ENCODE results near the gene UBA7. TPM values are rescaled to one million over a fixed set of nuclear protein-coding genes. Genes with fewer than 3 reads are reported as not detected.

UBA7 gene
- total RNA-seq, 2 experiments from 2014 or later: 208 to 213 TPM

DNA sequence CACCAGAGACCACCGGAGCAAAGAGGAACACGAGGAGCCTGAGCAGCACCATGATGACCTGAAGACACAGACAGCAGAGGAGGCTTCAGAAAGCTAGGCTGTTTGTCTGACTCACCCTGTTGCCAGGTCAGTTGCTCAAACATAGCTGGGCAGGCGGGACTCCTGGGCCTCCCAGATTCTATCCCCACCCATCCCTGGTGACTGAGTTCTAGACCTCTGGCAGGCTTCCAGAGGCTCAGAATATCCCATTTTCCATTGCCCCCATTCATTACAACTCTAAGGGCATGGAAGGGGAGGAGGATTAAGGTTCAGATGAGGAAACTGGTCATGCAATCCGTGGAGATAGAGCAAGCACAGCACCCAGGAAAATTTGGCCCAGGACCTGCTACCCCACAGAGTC lies 14.0 kb downstream of the UBA7 start, which contains the start of gene CDHR4:
TSS of gene CDHR4 (minus strand) at position 113 of the 400 bp plus-strand sequence. CDS start at position 52, 61 bp downstream.
- ChIA-PET CTCF (interaction anchor here (0.7 to 0.8 kb wide), 2 partner anchors 39 to 41 kb away, joined by 3 read pairs; no protein-coding TSS in a partner anchor), POLR2A (interaction anchor here (2.2 kb wide), 1 partner anchor 14 kb away, joined by 5 read pairs; the partner anchor contains the start of gene IP6K1)
- intact Hi-C loops (cut with DNase I, micrococcal nuclease): loop anchor here (5.0 to 10.0 kb wide), 2 partner anchors 128 to 285 kb away; partner anchors contain the start of genes MON1A (in 1 of the 2) and RBM5 (in 1 of the 2)
- DNase-seq (peak in 1 of 14 experiments; percentile 13), ATAC-seq (ENCODE audit: poor library complexity) (no peak)
- Mint-ChIP-seq H3K27me3 (peaks cover 4% of the 10 kb centered on the region), H3K27ac (no peak within 1 kb of the TSS), H3K4me3 (peak within 1 kb of the TSS; percentile 34), H3K36me3 (ENCODE audit: low read depth) (no peaks in the 10 kb centered on the region), H3K4me1 (ENCODE audit: low read depth) (peaks cover 14% of the 10 kb centered on the region), H3K9me3 (no peaks in the 10 kb centered on the region)
- H3K27ac ChIP-seq (ENCODE audit: low read depth in 1 of 2, low read length in 2 of 2): no peak within 1 kb of the TSS
- H3K4me3 ChIP-seq (ENCODE audit: low read length): no peak within 1 kb of the TSS
- TF ChIP-seq, protein P1, sequence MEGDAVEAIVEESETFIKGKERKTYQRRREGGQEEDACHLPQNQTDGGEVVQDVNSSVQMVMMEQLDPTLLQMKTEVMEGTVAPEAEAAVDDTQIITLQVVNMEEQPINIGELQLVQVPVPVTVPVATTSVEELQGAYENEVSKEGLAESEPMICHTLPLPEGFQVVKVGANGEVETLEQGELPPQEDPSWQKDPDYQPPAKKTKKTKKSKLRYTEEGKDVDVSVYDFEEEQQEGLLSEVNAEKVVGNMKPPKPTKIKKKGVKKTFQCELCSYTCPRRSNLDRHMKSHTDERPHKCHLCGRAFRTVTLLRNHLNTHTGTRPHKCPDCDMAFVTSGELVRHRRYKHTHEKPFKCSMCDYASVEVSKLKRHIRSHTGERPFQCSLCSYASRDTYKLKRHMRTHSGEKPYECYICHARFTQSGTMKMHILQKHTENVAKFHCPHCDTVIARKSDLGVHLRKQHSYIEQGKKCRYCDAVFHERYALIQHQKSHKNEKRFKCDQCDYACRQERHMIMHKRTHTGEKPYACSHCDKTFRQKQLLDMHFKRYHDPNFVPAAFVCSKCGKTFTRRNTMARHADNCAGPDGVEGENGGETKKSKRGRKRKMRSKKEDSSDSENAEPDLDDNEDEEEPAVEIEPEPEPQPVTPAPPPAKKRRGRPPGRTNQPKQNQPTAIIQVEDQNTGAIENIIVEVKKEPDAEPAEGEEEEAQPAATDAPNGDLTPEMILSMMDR (IDR thresholded peaks at IDR 0.05): no peak
- no peaks in the 10 kb centered on the region for H3K36me3 ChIP-seq (ENCODE audit: insufficient read depth, low read length)
- no peaks in the 10 kb centered on the region for H3K27me3 ChIP-seq (ENCODE audit: control insufficient read depth in 1 of 2, insufficient read depth in 2 of 2, low read length in 2 of 2)
- H3K4me1 ChIP-seq (ENCODE audit: insufficient read depth, low read length): peaks cover 20% of the 10 kb centered on the region
- no peaks in the 10 kb centered on the region for H3K9me3 ChIP-seq (ENCODE audit: control insufficient read depth in 1 of 2, insufficient read depth in 1 of 2, low read length in 2 of 2)

DNA sequence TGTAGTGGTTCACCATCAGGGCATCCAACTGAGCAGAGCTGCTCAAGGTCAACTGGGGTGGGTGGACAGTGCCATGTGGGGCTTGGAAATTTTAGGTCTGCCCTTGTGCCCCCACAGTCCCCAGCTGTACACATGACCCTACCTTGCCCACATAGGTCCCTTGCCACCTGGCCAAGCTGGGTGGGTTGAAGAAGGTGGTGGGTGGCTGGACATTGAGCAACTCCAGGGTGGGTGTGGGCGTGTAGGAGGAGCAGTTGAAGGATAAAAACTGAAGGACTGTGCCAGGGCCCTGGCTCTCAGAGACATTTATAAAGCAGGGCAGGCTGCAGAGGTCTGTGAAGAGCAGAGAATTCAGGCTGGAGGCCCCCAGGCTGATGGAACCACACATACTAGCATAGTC lies 14.6 kb downstream of the UBA7 start:
- peaks cover 14% of the 10 kb centered on the region for H3K4me1 ChIP-seq (ENCODE audit: insufficient read depth, low read length)
- no peak overlapping the region for H3K4me3 Mint-ChIP-seq
- TF ChIP-seq, protein P1 (IDR thresholded peaks at IDR 0.05): no peak
- DNase-seq (no peak), ATAC-seq (ENCODE audit: poor library complexity) (no peak)
- no peaks in the 10 kb centered on the region for H3K9me3 Mint-ChIP-seq
- ChIA-PET POLR2A (interaction anchor here (2.2 kb wide), 1 partner anchor 13 kb away, joined by 5 read pairs; the partner anchor contains the start of gene IP6K1), CTCF (interaction anchor here (0.8 to 1.6 kb wide), 2 partner anchors 40 to 41 kb away, joined by 3 to 7 read pairs; no protein-coding TSS in a partner anchor)
- intact Hi-C loops (cut with DNase I, micrococcal nuclease): no loop called here
- H3K27me3 ChIP-seq (ENCODE audit: control insufficient read depth in 1 of 2, insufficient read depth in 2 of 2, low read length in 2 of 2): no peaks in the 10 kb centered on the region
- no peaks in the 10 kb centered on the region for H3K36me3 ChIP-seq (ENCODE audit: insufficient read depth, low read length)
- peaks cover 10% of the 10 kb centered on the region for H3K4me1 Mint-ChIP-seq (ENCODE audit: low read depth)
- peaks cover 4% of the 10 kb centered on the region for H3K27me3 Mint-ChIP-seq
- H3K4me3 ChIP-seq (ENCODE audit: low read length): no peak overlapping the region
- no peaks in the 10 kb centered on the region for H3K9me3 ChIP-seq (ENCODE audit: control insufficient read depth in 1 of 2, insufficient read depth in 1 of 2, low read length in 2 of 2)
- H3K27ac Mint-ChIP-seq: no peak overlapping the region
- H3K27ac ChIP-seq (ENCODE audit: low read depth in 1 of 2, low read length in 2 of 2): no peak overlapping the region
- no peaks in the 10 kb centered on the region for H3K36me3 Mint-ChIP-seq (ENCODE audit: low read depth)

DNA sequence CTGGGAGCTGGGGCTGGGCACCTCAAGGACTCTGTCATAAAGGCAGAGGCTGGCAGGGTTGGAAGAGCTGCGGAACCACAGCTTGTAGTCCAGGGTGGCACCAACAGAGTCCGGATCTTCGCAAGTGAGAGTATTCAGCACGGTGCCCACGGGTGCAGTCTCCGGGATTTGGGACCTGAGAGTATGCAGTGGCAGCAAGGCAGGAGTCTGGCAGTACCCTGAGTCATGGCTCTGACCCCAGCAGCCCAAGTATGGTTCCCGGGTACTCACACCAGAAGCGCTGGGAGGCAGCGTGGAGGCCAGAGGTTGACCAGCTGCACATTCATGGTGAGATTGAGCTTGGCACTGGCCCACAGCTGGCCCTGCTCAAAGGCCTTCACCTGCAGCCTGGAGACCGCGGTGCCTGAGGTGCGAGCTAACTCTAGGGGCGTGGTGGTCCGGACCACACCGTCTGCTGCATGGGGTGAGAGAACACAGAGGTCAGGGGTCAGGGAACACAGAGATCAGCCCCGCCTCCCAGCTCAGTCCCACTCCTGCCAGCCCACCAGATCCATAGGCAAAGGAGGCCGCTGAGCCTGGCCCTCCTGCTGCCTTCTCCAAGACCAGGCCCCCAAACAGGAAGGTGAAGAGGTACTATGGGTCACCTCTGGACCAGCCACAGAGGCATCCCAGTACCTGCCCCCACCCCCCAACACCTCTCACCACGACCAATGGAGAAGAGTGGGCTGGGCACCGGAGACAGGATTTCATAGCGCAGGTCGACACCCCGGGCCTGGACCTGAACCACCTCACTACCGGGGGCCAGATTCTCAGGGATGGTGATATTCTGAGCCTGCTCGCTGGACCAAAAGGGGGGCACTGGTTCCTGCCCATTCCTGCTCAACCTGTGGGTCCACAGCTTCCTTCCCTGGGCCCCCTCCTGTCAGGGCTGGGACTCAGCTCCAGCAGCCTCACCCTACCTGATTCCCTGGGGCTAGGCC lies 18.5 kb downstream of the UBA7 start:
- ATAC-seq (ENCODE audit: poor library complexity) (no peak), DNase-seq (no peak)
- H3K36me3 ChIP-seq (ENCODE audit: insufficient read depth, low read length): no peaks in the 10 kb centered on the region
- intact Hi-C loops (cut with DNase I, micrococcal nuclease): no loop called here
- Mint-ChIP-seq H3K27me3 (no peaks in the 10 kb centered on the region), H3K36me3 (ENCODE audit: low read depth) (no peaks in the 10 kb centered on the region), H3K9me3 (no peaks in the 10 kb centered on the region), H3K4me1 (ENCODE audit: low read depth) (peaks cover 2% of the 10 kb centered on the region), H3K4me3 (no peak overlapping the region), H3K27ac (no peak overlapping the region)
- H3K27ac ChIP-seq (ENCODE audit: low read depth in 1 of 2, low read length in 2 of 2): no peak overlapping the region
- H3K4me3 ChIP-seq (ENCODE audit: low read length): no peak overlapping the region
- TF ChIP-seq, protein P1 (IDR thresholded peaks at IDR 0.05): no peak
- H3K4me1 ChIP-seq (ENCODE audit: insufficient read depth, low read length): no peaks in the 10 kb centered on the region
- ChIA-PET POLR2A (no interaction called here), CTCF (no interaction called here)
- H3K9me3 ChIP-seq (ENCODE audit: control insufficient read depth in 1 of 2, insufficient read depth in 1 of 2, low read length in 2 of 2): no peaks in the 10 kb centered on the region
- H3K27me3 ChIP-seq (ENCODE audit: control insufficient read depth in 1 of 2, insufficient read depth in 2 of 2, low read length in 2 of 2): no peaks in the 10 kb centered on the region
